TTC549 (cell line): ENCODE measurements around the gene PRR36.
A peak's percentile ranks its signal among the peaks of the same experiment; 100 is the strongest.

Source experiments
- FAIRE-seq: peaks from 2 replicates; lab custom pipeline; 2012; peaks lifted over from hg19 to GRCh38; lab: Jason Lieb, UNC

The PRR36 gene

GRCh38 chr19:7871437-7872305 lies 2.5 kb downstream of the PRR36 start:
- FAIRE-seq = peak; percentile 91

GRCh38 chr19:7870571-7871436 lies 3.4 kb downstream of the PRR36 start:
- FAIRE-seq = peak; percentile 88

- no peak for FAIRE-seq
These were observed 4.2 kb downstream of the PRR36 start for GRCh38 chr19:7869910-7870511.

- no peak for FAIRE-seq
These were observed 4.7 kb downstream of the PRR36 start for GRCh38 chr19:7869453-7869909.

- no peak for FAIRE-seq
These were observed 5.3 kb downstream of the PRR36 start for GRCh38 chr19:7868671-7869452.

- FAIRE-seq = no peak
These were observed 5.9 kb downstream of the PRR36 start for GRCh38 chr19:7868326-7868670.

GRCh38 chr19:7867092-7867844 lies 6.9 kb downstream of the PRR36 start:
- FAIRE-seq = no peak

- FAIRE-seq = no peak
These were observed 7.6 kb downstream of the PRR36 start for GRCh38 chr19:7866399-7867091.

- FAIRE-seq = no peak
These were observed 8.8 kb downstream of the PRR36 start for GRCh38 chr19:7865262-7865911.

- FAIRE-seq = no peak
These were observed 9.5 kb downstream of the PRR36 start for GRCh38 chr19:7864690-7865074.

GRCh38 chr19:7863971-7864689 lies 10.1 kb downstream of the PRR36 start:
- no peak for FAIRE-seq

GRCh38 chr19:7863157-7863970 lies 10.8 kb downstream of the PRR36 start:
- FAIRE-seq = no peak

GRCh38 chr19:7862413-7862951 lies 11.7 kb downstream of the PRR36 start:
- FAIRE-seq = no peak

- FAIRE-seq = no peak
These were observed 12.4 kb downstream of the PRR36 start for GRCh38 chr19:7861619-7862412.

GRCh38 chr19:7860714-7861618 lies 13.2 kb downstream of the PRR36 start:
- no peak for FAIRE-seq
